SK-N-SH treated with all-trans-retinoic acid at 6 μM for 48 hours (cell line): ENCODE data around the gene MMP17.

Source experiments
- ATAC-seq: fragments of 200-7000 bp; cut with Tn5 transposase; 3 replicates; pipeline ENCODE4 v1.9.1; 2020; ENCODE audit warnings: mild to moderate bottlenecking, moderate library complexity
- BACH2 ChIP-seq: fragments of 250-450 bp; sonication (Bioruptor Pico); IDR thresholded peaks from 2 replicates; pipeline ENCODE4 v1.9.0; 2021; ENCODE audit warnings: mild to moderate bottlenecking, borderline replicate concordance
- CREB5 ChIP-seq: fragments of 250-450 bp; sonication (Bioruptor Pico); IDR thresholded peaks from 2 replicates; pipeline ENCODE4 v1.5.1; 2020; ENCODE audit warnings: low read depth, mild to moderate bottlenecking, moderate library complexity
- ESRRG ChIP-seq: fragments of 250-450 bp; sonication (Bioruptor Pico); IDR thresholded peaks from 2 replicates; pipeline ENCODE4 v1.6.1; 2021; ENCODE audit warnings: mild to moderate bottlenecking
- GLIS3 ChIP-seq: fragments of 250-450 bp; sonication (Bioruptor Pico); IDR thresholded peaks from 2 replicates; pipeline ENCODE4 v1.5.0; 2020; ENCODE audit warnings: mild to moderate bottlenecking, moderate library complexity
- ISL1 ChIP-seq: fragments of 250-450 bp; sonication (Bioruptor Pico); IDR thresholded peaks from 2 replicates; pipeline ENCODE4 v2.1.2; 2022; ENCODE audit warnings: mild to moderate bottlenecking, moderate library complexity
- OSR1 ChIP-seq: fragments of 250-450 bp; sonication (Bioruptor Pico); IDR thresholded peaks from 2 replicates; pipeline ENCODE4 v1.8.0; 2022; ENCODE audit warnings: moderate library complexity, mild to moderate bottlenecking, inconsistent platforms
- POU6F1 ChIP-seq: fragments of 250-450 bp; sonication (Bioruptor Pico); IDR thresholded peaks from 2 replicates; pipeline ENCODE4 v1.8.0; 2021; ENCODE audit warnings: low read depth, mild to moderate bottlenecking, moderate library complexity, borderline replicate concordance
- RARB ChIP-seq: fragments of 250-450 bp; sonication (Bioruptor Pico); IDR thresholded peaks from 2 replicates; pipeline ENCODE4 v1.8.0; 2021; ENCODE audit warnings: mild to moderate bottlenecking, moderate library complexity
- SNAI2 ChIP-seq: fragments of 250-450 bp; sonication (Bioruptor Pico); IDR thresholded peaks from 2 replicates; pipeline ENCODE4 v1.5.0; 2020; ENCODE audit warnings: mild to moderate bottlenecking, moderate library complexity
- TCF4 ChIP-seq: fragments of 250-450 bp; sonication (Bioruptor Pico); IDR thresholded peaks from 2 replicates; pipeline ENCODE4 v1.8.0; 2021; ENCODE audit warnings: mild to moderate bottlenecking, moderate library complexity, borderline replicate concordance
- TOX ChIP-seq: fragments of 250-450 bp; sonication (Bioruptor Pico); IDR thresholded peaks from 2 replicates; pipeline ENCODE4 v1.8.0; 2021; ENCODE audit warnings: mild to moderate bottlenecking, moderate library complexity, borderline replicate concordance
- TSHZ2 ChIP-seq: fragments of 250-450 bp; sonication (Bioruptor Pico); IDR thresholded peaks from 2 replicates; pipeline ENCODE4 v1.5.0; 2020; ENCODE audit warnings: mild to moderate bottlenecking, moderate library complexity
- ZC3H10 ChIP-seq: fragments of 250-450 bp; sonication (Bioruptor Pico); IDR thresholded peaks from 2 replicates; pipeline ENCODE4 v1.5.1; 2021; ENCODE audit warnings: mild to moderate bottlenecking, moderate library complexity
- ZFP3 ChIP-seq: fragments of 250-450 bp; sonication (Bioruptor Pico); IDR thresholded peaks from 2 replicates; pipeline ENCODE4 v1.5.0; 2020; ENCODE audit warnings: mild to moderate bottlenecking, moderate library complexity
- ZFP30 ChIP-seq: fragments of 450-650 bp; formaldehyde crosslinking; IDR thresholded peaks from 2 replicates; pipeline ENCODE4 v1.5.0; 2022; ENCODE audit warnings: mild to moderate bottlenecking, moderate library complexity
- ZNF565 ChIP-seq: fragments of 450-650 bp; formaldehyde crosslinking; conservative IDR thresholded peaks from 2 replicates; pipeline ENCODE4 v1.5.0; 2020; ENCODE audit warnings: low read depth, mild to moderate bottlenecking, moderate library complexity
- ZNF70 ChIP-seq: fragments of 450-650 bp; formaldehyde crosslinking; IDR thresholded peaks from 2 replicates; pipeline ENCODE4 v1.5.0; 2020; ENCODE audit warnings: mild to moderate bottlenecking, moderate library complexity

MMP17 gene

DNA sequence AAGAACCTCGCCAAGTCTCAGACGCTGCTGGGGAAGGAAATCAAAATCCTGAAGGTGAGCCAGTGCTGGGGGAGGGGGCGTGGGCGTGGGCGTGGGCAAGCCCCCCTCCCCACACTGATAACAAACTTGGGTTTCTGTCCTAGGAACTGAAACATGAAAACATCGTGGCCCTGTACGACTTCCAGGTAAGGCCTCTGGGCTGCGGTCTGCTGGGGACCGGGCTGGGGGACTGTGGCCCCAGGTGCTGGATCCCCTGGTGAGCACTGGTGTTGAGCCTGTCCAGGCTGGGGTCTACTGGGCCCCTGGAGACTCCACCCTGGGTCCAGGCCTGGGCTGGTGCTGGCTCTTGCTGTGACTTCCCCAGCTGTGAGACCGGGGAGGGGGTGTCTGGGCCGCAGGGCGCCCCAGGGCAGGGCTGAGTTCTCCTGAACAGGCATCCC lies 67.5 kb downstream of the MMP17 start (continued):
- TF ChIP-seq OSR1 (no peak), BACH2 (CRISPR knock-in tag) (no peak), SNAI2 (CRISPR knock-in tag) (no peak)

DNA sequence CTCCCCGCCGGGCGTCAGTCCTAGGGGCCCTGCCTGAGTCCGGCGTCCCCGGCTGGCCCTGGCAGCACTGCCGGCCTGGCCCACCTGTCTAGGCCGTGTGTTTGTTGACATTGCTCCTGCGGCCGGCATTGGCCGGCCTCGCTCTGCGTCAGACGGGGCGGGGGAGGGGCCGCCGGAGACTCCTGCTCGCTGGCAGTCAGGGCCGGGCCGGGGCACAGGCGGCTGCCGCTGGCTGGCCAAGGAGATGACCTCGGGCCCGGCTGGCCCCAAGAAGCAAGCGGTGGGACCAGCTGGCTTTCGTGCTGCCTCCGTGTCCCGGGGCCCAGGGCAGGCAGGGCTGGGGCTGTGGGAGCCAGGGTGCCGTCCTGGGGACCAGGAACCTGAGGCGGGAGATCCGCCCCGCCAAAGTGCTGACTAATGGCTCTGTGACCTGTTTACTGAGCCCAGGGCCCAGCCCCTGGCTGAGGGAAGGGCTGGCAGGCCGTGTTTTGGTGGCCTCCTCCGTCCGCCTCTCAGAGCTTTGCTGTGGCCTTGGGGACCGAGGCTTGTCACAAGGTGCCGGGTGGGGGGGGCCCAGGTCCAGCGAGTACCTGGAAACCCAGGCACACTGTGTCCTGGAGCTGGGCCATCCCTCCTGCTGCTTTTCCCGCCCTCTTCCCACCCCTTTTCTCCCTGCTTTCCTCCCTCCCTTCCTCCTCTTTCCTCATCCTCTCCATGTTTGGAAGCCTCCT lies 68.1 kb downstream of the MMP17 start:
- peak; percentile 93 for ATAC-seq
- TF ChIP-seq ZFP30 (CRISPR knock-in tag) = no peak
- no peak for TF ChIP-seq RARB (CRISPR knock-in tag)
- TF ChIP-seq ZNF565 (CRISPR knock-in tag) = no peak
- TF ChIP-seq ZC3H10 (CRISPR knock-in tag) = no peak

- ATAC-seq = no peak
- TF ChIP-seq TOX (CRISPR knock-in tag) (no peak), ZC3H10 (CRISPR knock-in tag) (no peak), ESRRG (CRISPR knock-in tag) (no peak)
- TF ChIP-seq, all 23 proteins: peak for 0
Measured at GRCh38 chr12:131896811-131897270, 68.6 kb downstream of the MMP17 start.

GRCh38 chr12:131897276-131897675 lies 69.1 kb downstream of the MMP17 start:
- ATAC-seq = no peak

DNA sequence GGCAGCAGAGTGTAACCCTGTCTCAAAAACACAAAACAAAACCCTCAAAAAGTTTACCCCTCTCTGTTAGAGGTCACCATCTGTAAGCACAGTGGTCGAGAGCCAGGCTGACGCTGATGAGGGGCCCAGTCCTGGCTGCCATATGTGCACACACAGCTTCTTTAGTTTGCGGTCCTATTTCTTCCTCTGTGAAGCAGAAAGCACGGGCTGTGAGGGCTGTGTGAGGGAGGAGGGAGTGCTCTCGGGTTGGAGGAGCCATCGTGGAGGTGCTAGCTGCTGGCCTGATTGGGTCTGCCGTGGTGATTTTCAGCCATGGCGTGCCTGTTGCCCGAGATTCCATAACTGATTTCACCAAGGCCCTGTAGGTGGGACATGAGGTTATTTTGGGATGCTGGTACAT lies 69.7 kb downstream of the MMP17 start:
- no peak for ATAC-seq
- no peak for TF ChIP-seq ISL1 (CRISPR knock-in tag)
- no peak for TF ChIP-seq TSHZ2
- no peak for TF ChIP-seq CREB5 (CRISPR knock-in tag)
- TF ChIP-seq GLIS3 = no peak
- TF ChIP-seq RARB (CRISPR knock-in tag) = no peak
- TF ChIP-seq ZNF70 (CRISPR knock-in tag) = no peak
- TF ChIP-seq ZFP3 (CRISPR knock-in tag) = no peak

More at GRCh38 chr12:131897276-131897675, 69.1 kb downstream of the MMP17 start:
- TF ChIP-seq SNAI2 (CRISPR knock-in tag) (no peak), GLIS3 (no peak), POU6F1 (CRISPR knock-in tag) (no peak), OSR1 (no peak), TOX (CRISPR knock-in tag) (no peak), BACH2 (CRISPR knock-in tag) (no peak)

DNA sequence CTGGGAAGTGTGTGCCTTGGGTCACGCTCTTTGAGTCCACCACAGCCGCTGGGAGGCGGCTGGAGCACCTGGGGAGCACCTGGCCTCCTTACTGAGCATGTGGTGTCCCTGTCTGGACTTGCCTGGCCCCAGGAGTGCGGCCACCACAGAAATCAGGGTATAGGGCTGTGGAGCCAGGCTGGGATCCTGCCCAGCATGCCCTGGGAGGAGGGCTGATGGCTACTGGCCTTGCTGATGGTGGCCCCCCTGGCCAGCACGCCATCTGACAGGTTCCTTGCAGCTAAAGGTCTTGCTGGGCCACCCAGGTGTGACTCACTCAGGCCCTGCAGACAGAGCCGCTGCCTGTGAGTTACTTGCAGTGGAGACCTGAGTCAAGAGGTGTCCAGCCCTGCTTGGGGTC lies 72.2 kb downstream of the MMP17 start:
- TF ChIP-seq POU6F1 (CRISPR knock-in tag) = no peak
- no peak for TF ChIP-seq BACH2 (CRISPR knock-in tag)
- no peak for TF ChIP-seq TCF4 (CRISPR knock-in tag)
- ATAC-seq = no peak
